ENCODE measurements around the gene CCDC30.

The CCDC30 gene

DNA sequence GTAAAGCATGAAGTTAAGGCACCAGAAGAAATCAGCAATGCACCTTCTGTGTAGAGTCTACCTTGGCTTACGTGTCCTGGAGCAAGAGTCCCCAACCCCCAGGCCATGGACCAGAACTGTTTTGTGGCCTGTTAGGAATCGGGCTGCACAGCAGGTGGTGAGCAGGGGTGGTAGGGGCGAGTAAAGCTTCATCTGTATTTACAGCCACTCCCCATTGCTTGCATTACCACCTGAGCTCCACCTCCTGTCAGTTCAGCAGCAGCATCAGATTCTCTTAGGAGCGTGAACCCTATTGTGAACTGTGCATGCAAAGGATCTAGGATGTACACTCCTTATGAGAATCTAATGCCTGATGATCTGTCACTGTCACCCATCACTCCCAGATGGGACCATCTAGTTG lies 28.7 kb upstream of the CCDC30 start:
- peaks cover 13% of the 10 kb centered on the region for H3K27me3 Mint-ChIP-seq (ENCODE audit: low read depth, poor library complexity)
- H3K36me3 Mint-ChIP-seq (ENCODE audit: low read depth) = no peaks in the 10 kb centered on the region
- no peaks in the 10 kb centered on the region for H3K9me3 Mint-ChIP-seq
- TF ChIP-seq, protein P1, sequence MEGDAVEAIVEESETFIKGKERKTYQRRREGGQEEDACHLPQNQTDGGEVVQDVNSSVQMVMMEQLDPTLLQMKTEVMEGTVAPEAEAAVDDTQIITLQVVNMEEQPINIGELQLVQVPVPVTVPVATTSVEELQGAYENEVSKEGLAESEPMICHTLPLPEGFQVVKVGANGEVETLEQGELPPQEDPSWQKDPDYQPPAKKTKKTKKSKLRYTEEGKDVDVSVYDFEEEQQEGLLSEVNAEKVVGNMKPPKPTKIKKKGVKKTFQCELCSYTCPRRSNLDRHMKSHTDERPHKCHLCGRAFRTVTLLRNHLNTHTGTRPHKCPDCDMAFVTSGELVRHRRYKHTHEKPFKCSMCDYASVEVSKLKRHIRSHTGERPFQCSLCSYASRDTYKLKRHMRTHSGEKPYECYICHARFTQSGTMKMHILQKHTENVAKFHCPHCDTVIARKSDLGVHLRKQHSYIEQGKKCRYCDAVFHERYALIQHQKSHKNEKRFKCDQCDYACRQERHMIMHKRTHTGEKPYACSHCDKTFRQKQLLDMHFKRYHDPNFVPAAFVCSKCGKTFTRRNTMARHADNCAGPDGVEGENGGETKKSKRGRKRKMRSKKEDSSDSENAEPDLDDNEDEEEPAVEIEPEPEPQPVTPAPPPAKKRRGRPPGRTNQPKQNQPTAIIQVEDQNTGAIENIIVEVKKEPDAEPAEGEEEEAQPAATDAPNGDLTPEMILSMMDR (IDR thresholded peaks at IDR 0.05) = no peak
- H3K4me3 Mint-ChIP-seq = no peak overlapping the region
- H3K27ac Mint-ChIP-seq = no peak overlapping the region
- no peak for DNase-seq
- H3K4me1 Mint-ChIP-seq = peaks cover 25% of the 10 kb centered on the region

DNA sequence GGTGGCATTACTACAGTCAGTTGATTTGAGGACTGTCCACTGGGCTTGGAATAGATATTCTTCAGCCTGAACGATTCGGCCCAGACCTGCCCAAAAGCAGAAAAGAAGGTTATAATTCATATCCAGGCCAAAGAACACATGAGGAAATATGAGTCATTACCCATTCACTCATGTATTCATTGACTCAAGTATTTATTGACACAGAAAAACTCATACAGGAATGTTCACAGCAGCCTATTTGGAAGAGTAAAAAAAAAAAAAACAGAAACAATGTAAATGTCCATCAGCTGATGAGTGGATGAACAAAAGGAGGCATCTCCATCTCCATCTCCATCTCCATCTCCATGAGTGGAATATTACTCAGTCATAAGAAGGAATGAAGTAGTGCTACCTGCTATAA lies 23.1 kb upstream of the CCDC30 start:
- H3K27me3 Mint-ChIP-seq (ENCODE audit: low read depth, poor library complexity) = peaks cover 13% of the 10 kb centered on the region
- no peak overlapping the region for H3K27ac Mint-ChIP-seq
- no peak overlapping the region for H3K4me3 Mint-ChIP-seq
- TF ChIP-seq, protein P1 (IDR thresholded peaks at IDR 0.05) = no peak
- H3K9me3 Mint-ChIP-seq = no peaks in the 10 kb centered on the region
- no peak for DNase-seq
- H3K36me3 Mint-ChIP-seq (ENCODE audit: low read depth) = no peaks in the 10 kb centered on the region
- no peaks in the 10 kb centered on the region for H3K4me1 Mint-ChIP-seq

DNA sequence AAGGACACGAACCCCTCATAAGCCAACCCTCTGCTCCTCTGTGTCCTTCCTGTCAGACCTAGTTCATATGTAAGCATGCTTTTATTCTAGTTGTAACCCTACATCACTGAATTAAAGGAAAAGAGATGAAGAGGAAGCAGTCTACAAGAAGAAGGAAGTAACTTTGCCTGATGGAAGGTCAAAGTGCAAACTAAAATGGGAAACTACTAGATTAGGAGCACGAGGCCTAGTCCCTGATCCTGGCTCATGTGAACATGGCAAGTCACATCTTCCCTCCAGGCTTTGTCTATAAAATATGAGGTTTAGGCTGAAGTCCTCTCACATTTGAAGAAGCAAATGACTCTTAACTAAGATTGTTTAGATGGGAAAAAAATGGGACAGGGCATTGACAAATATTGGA lies 20.4 kb upstream of the CCDC30 start:
- Mint-ChIP-seq H3K36me3 (ENCODE audit: low read depth) (no peaks in the 10 kb centered on the region), H3K27ac (no peak overlapping the region), H3K4me1 (peaks cover 6% of the 10 kb centered on the region), H3K4me3 (no peak overlapping the region), H3K27me3 (ENCODE audit: low read depth, poor library complexity) (peaks cover 9% of the 10 kb centered on the region), H3K9me3 (no peaks in the 10 kb centered on the region)
- no peak for DNase-seq
- TF ChIP-seq, protein P1 (IDR thresholded peaks at IDR 0.05) = no peak

DNA sequence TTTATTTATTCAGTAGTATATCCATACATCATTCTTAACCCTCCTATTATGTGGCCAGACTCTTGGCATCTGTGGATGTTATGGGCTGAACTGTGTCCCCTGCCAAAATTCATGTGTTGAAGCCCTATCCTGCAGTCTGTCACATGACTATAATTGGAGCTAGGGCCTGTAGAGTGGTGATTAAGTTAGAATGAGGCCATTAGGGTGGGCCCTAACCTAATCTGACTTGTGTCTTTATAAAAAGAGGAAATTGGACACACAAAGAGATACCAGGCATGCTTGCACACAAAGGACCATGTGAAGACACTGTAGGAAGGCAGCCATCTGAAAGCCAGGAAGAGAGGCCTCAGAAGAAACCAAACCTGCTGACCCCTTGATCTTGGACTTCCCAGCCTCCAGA lies 13.8 kb upstream of the CCDC30 start:
- peaks cover 6% of the 10 kb centered on the region for H3K4me1 Mint-ChIP-seq
- H3K9me3 Mint-ChIP-seq = no peaks in the 10 kb centered on the region
- H3K4me3 Mint-ChIP-seq = no peak overlapping the region
- no peaks in the 10 kb centered on the region for H3K27me3 Mint-ChIP-seq (ENCODE audit: low read depth, poor library complexity)
- H3K27ac Mint-ChIP-seq = no peak overlapping the region
- TF ChIP-seq, protein P1 (IDR thresholded peaks at IDR 0.05) = no peak
- DNase-seq = no peak
- H3K36me3 Mint-ChIP-seq (ENCODE audit: low read depth) = no peaks in the 10 kb centered on the region

DNA sequence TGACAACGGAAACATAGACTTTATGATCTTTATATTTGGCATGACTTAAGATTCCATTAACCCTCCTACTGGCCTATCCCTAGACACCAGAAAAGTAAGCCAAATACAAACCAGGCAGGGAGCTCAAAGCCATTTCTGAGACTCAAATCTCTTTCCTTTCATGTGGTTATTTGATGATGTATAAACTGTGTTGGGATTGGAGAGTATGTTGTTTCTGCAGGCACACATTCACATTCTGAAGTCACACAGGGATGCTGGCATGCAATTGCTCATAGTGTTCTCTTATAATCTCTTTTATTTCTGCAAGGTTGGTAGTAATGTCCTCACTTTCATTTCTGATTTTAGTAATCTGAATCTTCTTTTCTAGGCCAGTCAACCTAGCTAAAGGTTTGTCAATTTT lies 13.0 kb upstream of the CCDC30 start:
- Mint-ChIP-seq H3K4me3 (no peak overlapping the region), H3K36me3 (ENCODE audit: low read depth) (no peaks in the 10 kb centered on the region), H3K4me1 (peaks cover 6% of the 10 kb centered on the region), H3K9me3 (no peaks in the 10 kb centered on the region), H3K27me3 (ENCODE audit: low read depth, poor library complexity) (no peaks in the 10 kb centered on the region), H3K27ac (no peak overlapping the region)
- DNase-seq = no peak
- TF ChIP-seq, protein P1 (IDR thresholded peaks at IDR 0.05) = no peak

DNA sequence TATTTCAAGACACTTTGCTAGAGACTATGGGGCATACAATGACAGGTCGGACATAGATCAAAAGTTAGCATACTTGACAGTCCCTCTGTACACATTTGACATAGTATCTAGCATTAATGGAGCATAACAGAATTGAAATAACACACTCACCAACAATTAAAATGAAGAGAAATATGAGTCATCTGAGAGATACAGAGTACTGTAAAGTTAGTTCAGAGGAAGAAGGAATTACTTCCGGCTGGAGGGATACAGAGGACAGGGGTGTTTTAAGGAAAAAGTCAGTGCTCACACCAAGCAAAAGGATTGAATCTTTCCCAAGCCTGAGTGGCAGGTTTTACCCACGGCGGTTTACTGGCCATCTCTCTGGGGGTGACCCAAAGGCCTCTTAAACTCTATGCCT lies 9.7 kb upstream of the CCDC30 start:
- Mint-ChIP-seq H3K9me3 (no peaks in the 10 kb centered on the region), H3K27ac (no peak overlapping the region), H3K4me3 (no peak overlapping the region), H3K27me3 (ENCODE audit: low read depth, poor library complexity) (no peaks in the 10 kb centered on the region), H3K4me1 (peaks cover 22% of the 10 kb centered on the region), H3K36me3 (ENCODE audit: low read depth) (peaks cover 11% of the 10 kb centered on the region)
- TF ChIP-seq, protein P1 (IDR thresholded peaks at IDR 0.05) = no peak
- no peak for DNase-seq

All from nephron progenitor cell (in vitro differentiated cells).